ENCODE results near the gene HTATIP2. TPM values are rescaled to one million over a fixed set of nuclear protein-coding genes. Genes with fewer than 3 reads are reported as not detected.

Gene HTATIP2
- 10 to 100 TPM; 78.3 to 80.7 TPM for total RNA-seq

DNA sequence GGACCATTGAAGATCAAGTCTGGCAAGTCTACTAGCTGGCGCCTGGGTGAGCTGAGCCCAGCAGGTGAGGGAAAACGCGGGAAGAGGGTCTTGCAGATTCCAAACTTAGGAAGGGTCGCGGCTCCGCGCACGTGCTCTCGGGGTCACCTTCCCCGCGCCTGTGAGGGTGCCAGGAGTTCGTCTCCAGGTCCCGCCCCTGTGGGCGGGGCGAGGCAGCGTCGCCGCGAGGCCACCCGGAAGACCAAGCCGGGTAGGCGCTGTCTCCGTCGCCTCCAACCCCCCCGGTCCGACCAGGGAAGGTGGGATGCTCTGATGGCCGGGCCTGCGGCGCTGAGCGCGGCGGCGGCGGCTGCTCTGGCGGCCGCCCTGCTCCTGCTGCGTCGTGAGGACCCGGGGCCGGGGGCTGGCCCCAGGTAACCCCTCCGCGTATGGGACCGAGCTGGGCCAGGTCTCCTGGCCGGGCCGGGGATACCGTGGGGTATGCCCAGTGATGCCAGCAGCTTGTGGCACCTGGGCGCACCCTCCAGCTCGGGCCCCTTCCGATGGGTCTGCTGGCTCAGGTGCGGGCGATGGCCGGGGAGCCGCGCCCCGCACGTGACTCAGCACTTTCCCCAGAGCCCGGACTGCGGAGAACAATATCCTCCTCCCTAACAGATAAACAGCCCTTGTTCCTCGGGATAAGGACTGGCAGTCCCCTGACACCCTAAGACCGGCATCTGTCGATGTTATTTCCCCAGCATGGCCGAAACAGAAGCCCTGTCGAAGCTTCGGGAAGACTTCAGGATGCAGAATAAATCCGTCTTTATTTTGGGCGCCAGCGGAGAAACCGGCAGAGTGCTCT, at the start of gene HTATIP2:
Gene HTATIP2, plus strand, starts transcription at position 215 of the 841 bp plus-strand sequence. Its CDS starts 524 bp downstream, at position 739.
- CTCF ChIA-PET: interaction anchor here (1.3 to 2.5 kb wide), 3 partner anchors 10 to 236 kb away, joined by 3 to 8 read pairs (median 5); no protein-coding TSS in a partner anchor
- peak; percentile 75 for DNase-seq
- peaks cover 68% of the 10 kb centered on the region for H3K4me1 Mint-ChIP-seq (ENCODE audit: low read depth)
- intact Hi-C loops (cut with micrococcal nuclease): loop anchor here (1.0 to 10.0 kb wide), 4 partner anchors 24 to 1969 kb away; partner anchors contain the start of genes LDHA, NAV2, PRMT3 and ZDHHC13
- peaks cover 2% of the 10 kb centered on the region for H3K9me3 Mint-ChIP-seq
- H3K27me3 Mint-ChIP-seq (ENCODE audit: low read depth): no peaks in the 10 kb centered on the region
- peak within 1 kb of the TSS; percentile 82 for H3K4me3 Mint-ChIP-seq
- H3K27ac Mint-ChIP-seq: peak within 1 kb of the TSS; percentile 91
- peaks cover 26% of the 10 kb centered on the region for H3K36me3 Mint-ChIP-seq (ENCODE audit: low read depth)

DNA sequence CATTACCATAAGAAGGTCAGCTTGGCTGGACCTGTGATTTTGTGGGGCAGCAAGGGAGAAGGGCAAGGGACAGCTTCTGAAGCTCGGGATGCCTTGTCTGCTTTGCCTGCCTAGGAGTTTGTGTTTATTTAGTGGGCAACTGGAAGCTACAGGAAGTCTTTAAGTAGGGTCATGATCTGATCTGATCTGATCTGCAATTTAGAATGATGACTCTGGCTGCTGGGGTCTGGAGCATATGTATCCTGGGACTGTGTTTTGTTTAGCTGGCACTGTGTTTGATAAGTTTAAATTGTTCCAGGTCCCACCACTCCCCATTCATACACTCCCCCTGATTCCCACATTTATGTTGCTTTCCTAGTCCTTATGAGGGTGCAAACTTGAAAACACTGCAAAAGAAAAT, 47.7 kb upstream of the HTATIP2 start:
- Mint-ChIP-seq H3K27ac (no peak overlapping the region), H3K27me3 (ENCODE audit: low read depth) (no peaks in the 10 kb centered on the region), H3K9me3 (no peaks in the 10 kb centered on the region), H3K36me3 (ENCODE audit: low read depth) (no peaks in the 10 kb centered on the region), H3K4me3 (no peak overlapping the region), H3K4me1 (ENCODE audit: low read depth) (no peaks in the 10 kb centered on the region)
- no peak for DNase-seq
- intact Hi-C loops (cut with micrococcal nuclease): no loop called here
- CTCF ChIA-PET: no interaction called here

DNA sequence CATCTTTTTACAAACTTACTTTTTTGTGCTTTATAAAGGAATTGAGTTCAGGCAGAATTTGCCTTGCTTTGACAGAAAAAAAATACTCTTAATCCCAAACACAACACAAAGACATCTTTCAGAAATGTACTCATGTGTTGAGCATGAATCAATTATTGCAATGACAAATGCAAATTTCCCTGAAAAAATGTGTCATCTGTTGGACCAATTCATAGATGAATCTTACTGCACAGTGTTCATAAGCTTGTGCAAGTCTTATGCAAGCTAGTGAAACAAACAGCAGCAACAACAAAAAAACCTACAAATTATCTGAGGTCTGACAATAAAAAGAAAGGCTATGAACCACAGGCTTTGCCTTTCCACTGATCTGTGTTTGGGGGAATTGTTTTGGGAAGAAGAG, 42.3 kb upstream of the HTATIP2 start:
- Mint-ChIP-seq H3K27me3 (ENCODE audit: low read depth) (peaks cover 7% of the 10 kb centered on the region), H3K27ac (no peak overlapping the region), H3K4me1 (ENCODE audit: low read depth) (no peaks in the 10 kb centered on the region), H3K9me3 (no peaks in the 10 kb centered on the region), H3K4me3 (no peak overlapping the region), H3K36me3 (ENCODE audit: low read depth) (no peaks in the 10 kb centered on the region)
- DNase-seq: no peak
- CTCF ChIA-PET: no interaction called here
- intact Hi-C loops (cut with micrococcal nuclease): no loop called here

DNA sequence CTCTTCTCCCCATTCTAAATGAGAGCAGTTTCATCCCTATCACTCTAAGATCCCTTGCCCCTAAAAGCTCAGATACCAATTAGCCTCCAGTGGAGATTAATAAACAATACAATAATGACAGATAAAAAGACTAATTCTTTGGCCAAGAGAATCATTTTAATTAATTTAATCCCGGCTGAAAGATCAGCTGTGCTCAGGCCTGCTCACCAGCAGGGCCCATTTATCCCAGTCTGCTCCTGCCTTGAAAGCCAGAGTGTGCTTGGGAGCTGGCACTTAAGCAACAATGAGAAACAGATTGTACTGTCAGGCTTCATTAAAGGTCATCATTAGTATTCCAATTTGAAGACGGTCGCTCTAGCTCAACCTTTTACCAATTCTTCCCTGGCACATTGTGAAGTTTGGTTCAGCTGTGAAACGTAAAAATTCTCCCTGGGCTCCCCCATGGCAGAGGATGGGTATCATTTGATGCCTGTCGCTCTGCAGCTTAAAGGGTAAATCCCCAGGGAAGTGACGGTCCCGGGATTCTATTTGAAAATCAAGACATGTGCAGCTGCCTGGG, 36.1 kb upstream of the HTATIP2 start:
- CTCF ChIA-PET: interaction anchor here (0.7 to 0.8 kb wide), 3 partner anchors 26 to 195 kb away, joined by 3 to 4 read pairs (median 3); no protein-coding TSS in a partner anchor
- no peak for DNase-seq
- peaks cover 11% of the 10 kb centered on the region for H3K27me3 Mint-ChIP-seq (ENCODE audit: low read depth)
- no peaks in the 10 kb centered on the region for H3K36me3 Mint-ChIP-seq (ENCODE audit: low read depth)
- H3K4me3 Mint-ChIP-seq: no peak overlapping the region
- H3K4me1 Mint-ChIP-seq (ENCODE audit: low read depth): no peaks in the 10 kb centered on the region
- H3K9me3 Mint-ChIP-seq: no peaks in the 10 kb centered on the region
- intact Hi-C loops (cut with micrococcal nuclease): no loop called here
- no peak overlapping the region for H3K27ac Mint-ChIP-seq

DNA sequence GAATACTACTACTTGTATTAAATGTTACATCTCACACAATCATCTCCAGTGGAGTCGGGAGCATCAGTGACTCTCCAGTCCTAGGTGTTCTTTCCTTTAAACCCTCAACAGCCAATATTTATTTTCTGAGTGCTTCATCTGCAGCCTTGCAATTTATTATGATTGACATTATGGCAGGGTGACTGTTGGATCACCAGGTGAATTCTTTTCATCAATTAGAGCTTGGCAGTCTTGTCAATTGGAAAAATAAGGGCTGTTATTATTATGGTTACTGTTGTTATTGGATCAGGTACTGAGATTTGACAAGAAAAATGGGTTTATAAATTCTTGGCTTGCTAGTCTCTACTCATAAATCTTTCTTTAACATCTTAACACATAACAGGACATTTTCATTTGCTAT, 27.5 kb upstream of the HTATIP2 start:
- no peaks in the 10 kb centered on the region for H3K4me1 Mint-ChIP-seq (ENCODE audit: low read depth)
- no peak for DNase-seq
- H3K36me3 Mint-ChIP-seq (ENCODE audit: low read depth): no peaks in the 10 kb centered on the region
- CTCF ChIA-PET: no interaction called here
- H3K27me3 Mint-ChIP-seq (ENCODE audit: low read depth): peaks cover 38% of the 10 kb centered on the region
- no peaks in the 10 kb centered on the region for H3K9me3 Mint-ChIP-seq
- intact Hi-C loops (cut with micrococcal nuclease): loop anchor here (5.0 kb wide), 1 partner anchor 384 kb away; no protein-coding TSS in a partner anchor
- H3K4me3 Mint-ChIP-seq: no peak overlapping the region
- no peak overlapping the region for H3K27ac Mint-ChIP-seq

DNA sequence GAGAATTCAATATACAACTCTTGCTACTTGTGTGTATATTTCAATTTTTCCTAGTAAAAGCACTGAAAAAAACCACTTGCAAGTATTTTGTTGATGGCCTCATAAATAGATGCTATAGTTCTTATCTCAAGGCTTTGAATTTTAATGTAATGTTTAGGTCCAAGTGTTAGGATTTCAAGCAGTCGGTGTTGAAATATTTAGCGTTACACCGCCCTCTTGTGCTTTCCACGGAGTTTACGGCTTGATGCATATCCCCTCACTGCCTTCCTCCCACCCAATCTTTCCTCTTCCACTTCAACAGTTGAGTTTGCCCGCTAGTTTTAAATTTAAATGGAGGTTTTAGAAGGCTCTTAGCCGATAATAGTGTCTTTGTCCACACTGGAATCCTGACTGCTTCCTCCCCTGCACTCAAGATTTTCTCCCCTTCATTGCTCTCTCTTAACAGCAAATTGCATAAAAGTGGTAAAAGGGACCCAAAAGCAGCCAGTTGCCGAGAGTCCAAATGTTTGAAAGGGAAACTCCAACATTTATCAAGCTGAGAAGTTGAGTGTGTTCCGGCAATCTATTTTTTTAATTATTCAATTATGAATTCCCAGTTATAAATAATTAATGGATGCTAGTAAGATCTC, 25.9 kb upstream of the HTATIP2 start:
- intact Hi-C loops (cut with micrococcal nuclease): loop anchor here (1.0 to 5.0 kb wide), 4 partner anchors 205 to 399 kb away; no protein-coding TSS in a partner anchor
- no peak overlapping the region for H3K4me3 Mint-ChIP-seq
- H3K9me3 Mint-ChIP-seq: no peaks in the 10 kb centered on the region
- H3K27ac Mint-ChIP-seq: no peak overlapping the region
- no peaks in the 10 kb centered on the region for H3K4me1 Mint-ChIP-seq (ENCODE audit: low read depth)
- peak; percentile 35 for DNase-seq
- CTCF ChIA-PET: interaction anchor here (1.7 kb wide), 1 partner anchor 12 kb away, joined by 4 read pairs; no protein-coding TSS in a partner anchor
- no peaks in the 10 kb centered on the region for H3K36me3 Mint-ChIP-seq (ENCODE audit: low read depth)
- peaks cover 48% of the 10 kb centered on the region for H3K27me3 Mint-ChIP-seq (ENCODE audit: low read depth)

DNA sequence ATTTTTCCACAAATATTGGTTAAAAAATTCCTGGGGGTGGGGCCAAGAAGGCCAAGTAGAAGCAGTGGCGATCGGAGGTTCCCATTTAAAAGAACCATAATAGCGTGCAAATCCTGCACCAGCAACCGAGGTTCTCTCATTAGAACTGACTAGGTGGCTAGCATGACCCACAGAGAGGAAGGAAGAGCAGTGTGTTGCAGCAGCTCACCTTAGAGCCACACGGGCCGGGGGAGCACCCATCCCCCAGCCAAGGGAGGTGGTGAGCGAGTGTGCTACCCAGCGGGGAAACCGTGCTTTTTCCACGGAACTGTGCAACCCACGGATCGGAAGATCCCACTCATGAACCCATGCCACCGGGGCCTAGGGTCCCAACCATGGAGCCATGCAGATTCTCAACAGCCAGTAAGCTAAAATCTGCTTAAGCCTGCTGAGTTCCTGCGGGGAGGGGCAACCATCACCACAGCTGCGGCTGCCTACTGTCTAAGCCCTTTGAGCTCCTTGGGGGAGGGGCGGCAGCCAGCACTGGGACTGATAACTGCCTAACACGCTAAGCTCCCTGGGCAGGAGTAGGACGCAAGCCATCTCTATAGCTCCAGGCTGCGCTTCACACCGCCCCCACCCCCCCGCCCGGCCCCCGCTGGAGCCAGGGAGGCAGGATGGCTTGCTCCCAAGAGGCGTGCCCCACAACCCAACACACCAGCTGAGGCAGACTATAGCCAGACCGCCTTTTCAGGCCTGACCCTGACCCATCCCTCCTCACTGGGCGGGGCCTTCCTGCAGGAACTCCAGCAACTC, 21.0 kb upstream of the HTATIP2 start:
- H3K9me3 Mint-ChIP-seq: no peaks in the 10 kb centered on the region
- no peak overlapping the region for H3K27ac Mint-ChIP-seq
- peaks cover 50% of the 10 kb centered on the region for H3K27me3 Mint-ChIP-seq (ENCODE audit: low read depth)
- H3K4me1 Mint-ChIP-seq (ENCODE audit: low read depth): no peaks in the 10 kb centered on the region
- intact Hi-C loops (cut with micrococcal nuclease): no loop called here
- no peak overlapping the region for H3K4me3 Mint-ChIP-seq
- no peak for DNase-seq
- H3K36me3 Mint-ChIP-seq (ENCODE audit: low read depth): no peaks in the 10 kb centered on the region
- CTCF ChIA-PET: interaction anchor here (0.7 to 2.9 kb wide), 2 partner anchors 11 to 1196 kb away, joined by 3 to 15 read pairs; no protein-coding TSS in a partner anchor

DNA sequence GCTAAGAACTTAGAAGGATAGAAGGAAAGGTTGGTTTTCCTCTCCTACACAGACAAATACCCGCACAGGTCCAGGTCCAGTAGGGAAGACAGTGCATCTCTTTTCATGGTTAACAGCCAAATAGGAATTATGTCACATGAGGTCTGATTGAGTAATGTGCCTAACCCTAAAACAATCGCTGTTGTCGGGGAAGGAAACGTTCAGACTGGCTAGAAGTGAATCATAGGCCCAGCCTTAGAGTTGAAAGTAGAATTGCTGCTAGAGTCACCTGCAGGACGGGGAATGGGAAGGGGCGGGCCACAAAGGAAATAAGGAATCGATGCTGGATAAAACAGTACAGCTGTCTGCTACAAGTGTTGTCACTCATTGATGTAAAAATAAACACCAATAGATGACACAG, 12.4 kb upstream of the HTATIP2 start:
- Mint-ChIP-seq H3K36me3 (ENCODE audit: low read depth) (no peaks in the 10 kb centered on the region), H3K4me3 (no peak overlapping the region)

DNA sequence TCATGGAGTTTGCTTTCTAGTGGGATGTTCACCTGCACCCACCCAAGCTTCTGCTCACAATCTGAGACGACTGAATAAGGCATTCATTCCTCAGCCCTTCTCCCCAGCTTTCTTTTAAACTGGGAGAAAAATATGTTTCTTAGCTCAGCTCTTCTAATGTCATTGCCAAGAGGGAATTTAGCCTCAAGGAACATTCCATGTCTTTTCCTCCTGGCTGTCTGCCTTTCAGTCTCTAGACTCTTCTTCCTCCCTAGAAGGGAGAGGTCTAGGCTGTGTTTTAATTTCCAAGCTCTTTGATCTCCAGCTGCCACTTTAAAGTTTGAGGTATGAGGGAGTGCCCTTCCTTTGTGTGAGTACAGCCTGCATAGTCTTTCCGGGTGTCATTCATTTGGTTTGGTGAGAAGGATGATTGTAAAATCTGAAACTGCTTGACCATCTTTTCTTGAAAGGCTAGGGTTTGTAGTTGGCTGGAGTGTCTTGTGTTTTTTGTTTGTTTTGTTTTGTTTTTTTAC, 11.7 kb upstream of the HTATIP2 start:
- intact Hi-C loops (cut with micrococcal nuclease): loop anchor here (10.0 kb wide), 1 partner anchor 797 kb away; no protein-coding TSS in a partner anchor
- Mint-ChIP-seq H3K27me3 (ENCODE audit: low read depth) (peaks cover 4% of the 10 kb centered on the region), H3K36me3 (ENCODE audit: low read depth) (no peaks in the 10 kb centered on the region), H3K4me1 (ENCODE audit: low read depth) (peaks cover 6% of the 10 kb centered on the region), H3K4me3 (no peak overlapping the region), H3K9me3 (no peaks in the 10 kb centered on the region), H3K27ac (no peak overlapping the region)
- DNase-seq: no peak
- CTCF ChIA-PET: interaction anchor here (0.8 to 10.9 kb wide), 5 partner anchors 11 to 237 kb away, joined by 3 to 155 read pairs (median 5); no protein-coding TSS in a partner anchor

More for the DNA sequence above, 12.4 kb upstream of the HTATIP2 start:
- no peak for DNase-seq
- no peak overlapping the region for H3K27ac Mint-ChIP-seq
- H3K9me3 Mint-ChIP-seq: no peaks in the 10 kb centered on the region
- intact Hi-C loops (cut with micrococcal nuclease): loop anchor here (10.0 kb wide), 1 partner anchor 796 kb away; no protein-coding TSS in a partner anchor
- CTCF ChIA-PET: interaction anchor here (1.4 to 10.9 kb wide), 3 partner anchors 40 to 223 kb away, joined by 3 to 155 read pairs (median 3); no protein-coding TSS in a partner anchor
- H3K27me3 Mint-ChIP-seq (ENCODE audit: low read depth): peaks cover 4% of the 10 kb centered on the region
- H3K4me1 Mint-ChIP-seq (ENCODE audit: low read depth): peaks cover 6% of the 10 kb centered on the region

DNA sequence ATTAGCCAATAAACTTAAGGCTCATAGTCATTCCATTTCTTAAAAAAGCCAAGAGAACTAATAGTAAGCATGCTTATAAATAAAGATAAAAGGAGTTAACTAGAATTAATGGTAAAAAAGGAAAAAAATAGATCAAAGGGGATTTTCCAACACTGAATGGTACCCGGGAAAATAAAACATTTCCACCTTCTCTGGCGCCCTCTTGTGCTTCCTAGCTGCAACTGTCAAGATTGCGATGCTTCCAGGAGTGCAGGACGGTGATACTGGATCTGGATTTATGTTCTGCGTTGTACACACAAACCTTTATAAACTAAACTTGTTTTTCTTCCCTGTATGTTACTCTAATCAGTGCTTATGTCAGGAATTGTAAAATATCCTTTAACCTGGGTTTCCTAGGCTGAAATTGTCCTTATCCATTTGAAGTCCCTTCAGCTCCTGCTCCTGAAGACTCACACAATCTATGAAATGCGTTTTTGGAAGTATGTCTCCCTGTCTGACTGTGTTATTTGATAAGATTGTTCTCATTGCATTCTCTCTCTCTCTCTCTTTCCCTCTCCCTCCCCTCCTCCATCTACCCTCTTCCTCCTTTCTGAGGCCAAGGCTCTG, 9.6 kb upstream of the HTATIP2 start:
- CTCF ChIA-PET: interaction anchor here (0.7 to 10.9 kb wide), 14 partner anchors 9 to 1116 kb away, joined by 3 to 155 read pairs (median 4); partner anchors contain the start of gene HTATIP2
- no peaks in the 10 kb centered on the region for H3K27me3 Mint-ChIP-seq (ENCODE audit: low read depth)
- H3K4me3 Mint-ChIP-seq: no peak overlapping the region
- H3K36me3 Mint-ChIP-seq (ENCODE audit: low read depth): no peaks in the 10 kb centered on the region
- peak; percentile 51 for DNase-seq
- intact Hi-C loops (cut with micrococcal nuclease): loop anchor here (1.0 to 10.0 kb wide), 5 partner anchors 110 to 799 kb away; no protein-coding TSS in a partner anchor
- peaks cover 6% of the 10 kb centered on the region for H3K4me1 Mint-ChIP-seq (ENCODE audit: low read depth)
- no peak overlapping the region for H3K27ac Mint-ChIP-seq
- H3K9me3 Mint-ChIP-seq: no peaks in the 10 kb centered on the region
